ENCODE results near the gene ATG5.

ATG5 gene

DNA sequence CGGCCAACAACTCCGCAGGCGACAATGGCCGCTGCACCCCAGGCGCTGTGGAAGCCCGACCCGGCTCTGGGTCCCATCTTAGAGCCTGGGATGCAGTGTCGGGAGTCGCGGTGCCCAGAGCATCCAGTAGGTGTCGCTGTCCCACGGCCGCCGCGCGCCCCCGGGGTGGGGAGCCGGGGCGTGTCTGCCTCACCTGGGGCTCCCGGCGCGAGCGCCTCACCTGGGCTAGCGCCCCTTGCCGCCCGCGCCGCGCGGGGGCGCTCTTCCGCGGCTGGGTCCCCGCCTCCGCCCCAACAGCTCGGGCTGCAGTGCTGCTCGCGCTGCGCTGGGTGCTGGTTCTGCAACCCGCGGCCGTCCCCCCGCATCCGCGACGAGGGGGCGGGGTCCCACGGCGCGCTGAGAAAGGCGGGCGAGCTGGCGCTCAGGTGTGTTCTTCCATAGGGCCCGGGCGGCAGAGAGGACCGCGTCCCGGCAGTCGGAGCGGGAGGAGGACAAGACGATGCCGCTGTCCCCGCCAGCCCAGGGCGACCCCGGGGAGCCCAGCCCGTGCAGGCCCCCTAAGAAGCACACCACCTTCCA, 34.9 kb upstream of the ATG5 start, which contains the start of gene CRYBG1:
Gene CRYBG1, plus strand, starts transcription at position 308 of the 579 bp plus-strand sequence. Its CDS starts 192 bp downstream, at position 500.
- ATAC-seq: peak; percentile 92
- no peak for TF ChIP-seq TOX (CRISPR knock-in tag; IDR thresholded peaks at IDR 0.05; ENCODE audit: borderline replicate concordance)
- no peak for TF ChIP-seq ZNF565 (CRISPR knock-in tag; conservative IDR thresholded peaks at IDR 0.05; ENCODE audit: low read depth)
- no peak for TF ChIP-seq ZC3H10 (CRISPR knock-in tag; IDR thresholded peaks at IDR 0.05)
- no peak for TF ChIP-seq ISL1 (CRISPR knock-in tag; IDR thresholded peaks at IDR 0.05)
- no peak for TF ChIP-seq PPARA (CRISPR knock-in tag; IDR thresholded peaks at IDR 0.05; ENCODE audit: borderline replicate concordance)
- TF ChIP-seq CSDC2 (CRISPR knock-in tag; IDR thresholded peaks at IDR 0.05): no peak
- TF ChIP-seq ZFP3 (CRISPR knock-in tag; IDR thresholded peaks at IDR 0.05): no peak
- TF ChIP-seq ESRRG (CRISPR knock-in tag; IDR thresholded peaks at IDR 0.05): no peak
- TF ChIP-seq, protein P1, sequence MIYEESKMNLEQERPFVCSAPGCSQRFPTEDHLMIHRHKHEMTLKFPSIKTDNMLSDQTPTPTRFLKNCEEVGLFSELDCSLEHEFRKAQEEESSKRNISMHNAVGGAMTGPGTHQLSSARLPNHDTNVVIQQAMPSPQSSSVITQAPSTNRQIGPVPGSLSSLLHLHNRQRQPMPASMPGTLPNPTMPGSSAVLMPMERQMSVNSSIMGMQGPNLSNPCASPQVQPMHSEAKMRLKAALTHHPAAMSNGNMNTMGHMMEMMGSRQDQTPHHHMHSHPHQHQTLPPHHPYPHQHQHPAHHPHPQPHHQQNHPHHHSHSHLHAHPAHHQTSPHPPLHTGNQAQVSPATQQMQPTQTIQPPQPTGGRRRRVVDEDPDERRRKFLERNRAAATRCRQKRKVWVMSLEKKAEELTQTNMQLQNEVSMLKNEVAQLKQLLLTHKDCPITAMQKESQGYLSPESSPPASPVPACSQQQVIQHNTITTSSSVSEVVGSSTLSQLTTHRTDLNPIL (CRISPR knock-in tag; IDR thresholded peaks at IDR 0.05; ENCODE audit: low read depth): no peak
- TF ChIP-seq, protein P2, sequence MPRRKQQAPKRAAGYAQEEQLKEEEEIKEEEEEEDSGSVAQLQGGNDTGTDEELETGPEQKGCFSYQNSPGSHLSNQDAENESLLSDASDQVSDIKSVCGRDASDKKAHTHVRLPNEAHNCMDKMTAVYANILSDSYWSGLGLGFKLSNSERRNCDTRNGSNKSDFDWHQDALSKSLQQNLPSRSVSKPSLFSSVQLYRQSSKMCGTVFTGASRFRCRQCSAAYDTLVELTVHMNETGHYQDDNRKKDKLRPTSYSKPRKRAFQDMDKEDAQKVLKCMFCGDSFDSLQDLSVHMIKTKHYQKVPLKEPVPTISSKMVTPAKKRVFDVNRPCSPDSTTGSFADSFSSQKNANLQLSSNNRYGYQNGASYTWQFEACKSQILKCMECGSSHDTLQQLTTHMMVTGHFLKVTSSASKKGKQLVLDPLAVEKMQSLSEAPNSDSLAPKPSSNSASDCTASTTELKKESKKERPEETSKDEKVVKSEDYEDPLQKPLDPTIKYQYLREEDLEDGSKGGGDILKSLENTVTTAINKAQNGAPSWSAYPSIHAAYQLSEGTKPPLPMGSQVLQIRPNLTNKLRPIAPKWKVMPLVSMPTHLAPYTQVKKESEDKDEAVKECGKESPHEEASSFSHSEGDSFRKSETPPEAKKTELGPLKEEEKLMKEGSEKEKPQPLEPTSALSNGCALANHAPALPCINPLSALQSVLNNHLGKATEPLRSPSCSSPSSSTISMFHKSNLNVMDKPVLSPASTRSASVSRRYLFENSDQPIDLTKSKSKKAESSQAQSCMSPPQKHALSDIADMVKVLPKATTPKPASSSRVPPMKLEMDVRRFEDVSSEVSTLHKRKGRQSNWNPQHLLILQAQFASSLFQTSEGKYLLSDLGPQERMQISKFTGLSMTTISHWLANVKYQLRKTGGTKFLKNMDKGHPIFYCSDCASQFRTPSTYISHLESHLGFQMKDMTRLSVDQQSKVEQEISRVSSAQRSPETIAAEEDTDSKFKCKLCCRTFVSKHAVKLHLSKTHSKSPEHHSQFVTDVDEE (CRISPR knock-in tag; IDR thresholded peaks at IDR 0.05): no peak
- no peak for TF ChIP-seq ZFP30 (CRISPR knock-in tag; IDR thresholded peaks at IDR 0.05)
- no peak for TF ChIP-seq SNAI2 (CRISPR knock-in tag; IDR thresholded peaks at IDR 0.05)

- peak; percentile 63 for ATAC-seq
- TF ChIP-seq ISL1 (CRISPR knock-in tag; IDR thresholded peaks at IDR 0.05): no peak
- no peak for TF ChIP-seq ZFP30 (CRISPR knock-in tag; IDR thresholded peaks at IDR 0.05)
- no peak for TF ChIP-seq ESRRG (CRISPR knock-in tag; IDR thresholded peaks at IDR 0.05)
- no peak for TF ChIP-seq ZNF8 (CRISPR knock-in tag; IDR thresholded peaks at IDR 0.05)
- no peak for TF ChIP-seq TOX (CRISPR knock-in tag; IDR thresholded peaks at IDR 0.05; ENCODE audit: borderline replicate concordance)
- no peak for TF ChIP-seq RARB (CRISPR knock-in tag; IDR thresholded peaks at IDR 0.05)
- TF ChIP-seq OSR1 (CRISPR knock-in tag; IDR thresholded peaks at IDR 0.05): no peak
- TF ChIP-seq, protein P1 (CRISPR knock-in tag; IDR thresholded peaks at IDR 0.05; ENCODE audit: low read depth): no peak
- TF ChIP-seq, protein P3, sequence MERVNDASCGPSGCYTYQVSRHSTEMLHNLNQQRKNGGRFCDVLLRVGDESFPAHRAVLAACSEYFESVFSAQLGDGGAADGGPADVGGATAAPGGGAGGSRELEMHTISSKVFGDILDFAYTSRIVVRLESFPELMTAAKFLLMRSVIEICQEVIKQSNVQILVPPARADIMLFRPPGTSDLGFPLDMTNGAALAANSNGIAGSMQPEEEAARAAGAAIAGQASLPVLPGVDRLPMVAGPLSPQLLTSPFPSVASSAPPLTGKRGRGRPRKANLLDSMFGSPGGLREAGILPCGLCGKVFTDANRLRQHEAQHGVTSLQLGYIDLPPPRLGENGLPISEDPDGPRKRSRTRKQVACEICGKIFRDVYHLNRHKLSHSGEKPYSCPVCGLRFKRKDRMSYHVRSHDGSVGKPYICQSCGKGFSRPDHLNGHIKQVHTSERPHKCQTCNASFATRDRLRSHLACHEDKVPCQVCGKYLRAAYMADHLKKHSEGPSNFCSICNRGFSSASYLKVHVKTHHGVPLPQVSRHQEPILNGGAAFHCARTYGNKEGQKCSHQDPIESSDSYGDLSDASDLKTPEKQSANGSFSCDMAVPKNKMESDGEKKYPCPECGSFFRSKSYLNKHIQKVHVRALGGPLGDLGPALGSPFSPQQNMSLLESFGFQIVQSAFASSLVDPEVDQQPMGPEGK (CRISPR knock-in tag; IDR thresholded peaks at IDR 0.05; ENCODE audit: borderline replicate concordance): no peak
- no peak for TF ChIP-seq SNAI2 (CRISPR knock-in tag; IDR thresholded peaks at IDR 0.05)
- no peak for TF ChIP-seq POU6F1 (CRISPR knock-in tag; IDR thresholded peaks at IDR 0.05; ENCODE audit: borderline replicate concordance, low read depth)
- TF ChIP-seq, protein P4, sequence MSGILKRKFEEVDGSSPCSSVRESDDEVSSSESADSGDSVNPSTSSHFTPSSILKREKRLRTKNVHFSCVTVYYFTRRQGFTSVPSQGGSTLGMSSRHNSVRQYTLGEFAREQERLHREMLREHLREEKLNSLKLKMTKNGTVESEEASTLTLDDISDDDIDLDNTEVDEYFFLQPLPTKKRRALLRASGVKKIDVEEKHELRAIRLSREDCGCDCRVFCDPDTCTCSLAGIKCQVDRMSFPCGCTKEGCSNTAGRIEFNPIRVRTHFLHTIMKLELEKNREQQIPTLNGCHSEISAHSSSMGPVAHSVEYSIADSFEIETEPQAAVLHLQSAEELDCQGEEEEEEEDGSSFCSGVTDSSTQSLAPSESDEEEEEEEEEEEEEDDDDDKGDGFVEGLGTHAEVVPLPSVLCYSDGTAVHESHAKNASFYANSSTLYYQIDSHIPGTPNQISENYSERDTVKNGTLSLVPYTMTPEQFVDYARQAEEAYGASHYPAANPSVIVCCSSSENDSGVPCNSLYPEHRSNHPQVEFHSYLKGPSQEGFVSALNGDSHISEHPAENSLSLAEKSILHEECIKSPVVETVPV (CRISPR knock-in tag; IDR thresholded peaks at IDR 0.05): no peak
- TF ChIP-seq GLIS3 (CRISPR knock-in tag; IDR thresholded peaks at IDR 0.05): no peak
- TF ChIP-seq CSDC2 (CRISPR knock-in tag; IDR thresholded peaks at IDR 0.05): no peak
- no peak for TF ChIP-seq PPARA (CRISPR knock-in tag; IDR thresholded peaks at IDR 0.05; ENCODE audit: borderline replicate concordance)
- no peak for TF ChIP-seq ZFP3 (CRISPR knock-in tag; IDR thresholded peaks at IDR 0.05)
- TF ChIP-seq, protein P2 (CRISPR knock-in tag; IDR thresholded peaks at IDR 0.05): no peak
These were observed 34.4 kb upstream of the ATG5 start for GRCh38 chr6:106359959-106360409.

All from SK-N-SH treated with all-trans-retinoic acid at 6 μM for 48 hours (cell line).